GM10847 (cell line): ENCODE data around the gene CXCR5.

Source experiments
- POLR2A ChIP-seq: IDR thresholded peaks from 2 replicates; pipeline ENCODE4 v1.6.1; 2011; ENCODE audit not compliant: insufficient read length; ENCODE audit errors: extremely low read depth

The CXCR5 gene

GRCh38 chr11:118902336-118903203 is 18.9 kb downstream of the CXCR5 start:
- no peak for TF ChIP-seq POLR2A

- TF ChIP-seq POLR2A: no peak
Observed at GRCh38 chr11:118903204-118904015, 19.7 kb downstream of the CXCR5 start.

- no peak for TF ChIP-seq POLR2A
Observed at GRCh38 chr11:118907051-118908042, 23.7 kb downstream of the CXCR5 start.

GRCh38 chr11:118908264-118908663 is 24.6 kb downstream of the CXCR5 start:
- TF ChIP-seq POLR2A: no peak

GRCh38 chr11:118908901-118909618 is 25.4 kb downstream of the CXCR5 start:
- no peak for TF ChIP-seq POLR2A

- TF ChIP-seq POLR2A: no peak
Observed at GRCh38 chr11:118909619-118910308, 26.1 kb downstream of the CXCR5 start.

GRCh38 chr11:118910309-118911112 is 26.8 kb downstream of the CXCR5 start:
- TF ChIP-seq POLR2A: no peak

- no peak for TF ChIP-seq POLR2A
Observed at GRCh38 chr11:118911113-118911879, 27.6 kb downstream of the CXCR5 start.

GRCh38 chr11:118911880-118912741 is 28.4 kb downstream of the CXCR5 start:
- TF ChIP-seq POLR2A: no peak

- no peak for TF ChIP-seq POLR2A
Observed at GRCh38 chr11:118912742-118913410, 29.2 kb downstream of the CXCR5 start.
